ENCODE results near the gene CCDC200. TPM values are rescaled to one million over a fixed set of nuclear protein-coding genes. Genes with fewer than 3 reads are reported as not detected.
A peak's percentile ranks its signal among the peaks of the same experiment; 100 is the strongest.
"Not testable (repeated sequence)": the region's sequence is repeated elsewhere in the genome, so short reads cannot be mapped to it uniquely, and the experiment has no call there.

The CCDC200 gene
- total RNA-seq, 4 donors from 2014 or later, result not detected

- 33 to 36% methylated on average over 7 of the region's 7 CpGs for WGBS, 2 donors
- intact Hi-C loops (cut with DNase I; ENCODE audit: low total_unique reads), result loop anchor here (10.0 kb wide), 1 partner anchor 1672 kb away; no protein-coding TSS in a partner anchor
- no peak overlapping the region for H3K4me3 ChIP-seq (ENCODE audit: low read depth, poor library complexity, severe bottlenecking)
- TF ChIP-seq POLR2A (IDR thresholded peaks at IDR 0.05), result no peak
- no peak for TF ChIP-seq CTCF (IDR thresholded peaks at IDR 0.05)
- no peak for DNase-seq (ENCODE audit: low spot score in 2 of 2)
Observed at GRCh38 chr17:43212641-43213490, 15.6 kb downstream of the CCDC200 start.

DNA sequence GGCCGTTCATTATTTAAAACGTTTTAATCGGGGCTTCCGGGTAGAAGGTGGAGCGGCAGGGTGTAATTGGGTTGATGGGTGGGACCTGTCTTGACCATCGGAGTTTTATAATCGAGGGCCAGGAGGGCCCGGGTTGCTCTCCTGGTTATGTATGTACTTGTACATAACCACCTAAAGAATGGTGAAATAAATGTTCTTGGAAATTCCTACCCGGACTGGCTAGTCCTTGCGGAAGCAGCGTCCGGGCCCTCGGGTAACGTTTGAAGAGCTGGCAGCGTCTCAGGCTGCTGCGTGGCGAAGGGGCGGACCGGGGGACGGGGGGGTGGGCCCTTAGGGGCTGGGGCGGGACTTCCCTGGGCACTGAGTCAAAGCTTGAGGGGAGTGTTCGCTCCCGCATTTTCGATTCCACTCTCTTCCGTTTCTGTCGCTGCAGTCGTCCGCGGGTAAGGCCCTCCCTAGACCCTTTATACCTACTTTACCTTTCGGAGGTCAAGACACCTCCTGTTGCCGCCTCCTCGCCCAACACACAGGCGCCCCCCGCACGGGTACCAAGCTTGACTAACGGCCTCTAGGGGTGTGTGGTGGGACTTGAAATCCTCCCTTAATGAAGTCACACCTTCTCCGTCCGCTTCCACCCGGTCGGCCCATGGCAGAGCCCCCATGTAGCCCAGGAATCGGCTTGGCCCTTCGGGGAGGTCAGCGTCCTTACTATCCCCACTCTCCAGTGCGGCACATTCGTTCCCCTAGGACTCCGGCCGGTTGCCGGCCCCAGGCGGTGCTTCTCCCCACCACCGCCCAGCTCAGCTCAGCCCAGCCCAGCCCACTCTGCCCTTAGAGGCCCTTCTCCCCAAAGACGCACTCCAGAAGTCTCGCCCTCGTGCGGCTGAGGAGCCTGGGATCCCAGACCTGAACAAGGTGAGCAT is 16.7 kb downstream of the CCDC200 start, which contains the start of gene TMEM106A:
Gene TMEM106A, plus strand, starts transcription at position 396 of the 923 bp plus-strand sequence. CDS start 1,167 bp downstream, outside the sequence.
- peak; percentile 59 to 95 for DNase-seq (ENCODE audit: low spot score in 2 of 2)
- 0 to 1% methylated on average over 44 to 54 of the region's 54 CpGs for WGBS, 2 donors
- H3K4me3 ChIP-seq (ENCODE audit: low read depth, poor library complexity, severe bottlenecking), result peak within 1 kb of the TSS; percentile 42
- intact Hi-C loops (cut with DNase I; ENCODE audit: low total_unique reads), result loop anchor here (10.0 kb wide), 1 partner anchor 1673 kb away; no protein-coding TSS in a partner anchor
- TF ChIP-seq CTCF (IDR thresholded peaks at IDR 0.05), result no peak
- no peak for TF ChIP-seq POLR2A (IDR thresholded peaks at IDR 0.05)

DNA sequence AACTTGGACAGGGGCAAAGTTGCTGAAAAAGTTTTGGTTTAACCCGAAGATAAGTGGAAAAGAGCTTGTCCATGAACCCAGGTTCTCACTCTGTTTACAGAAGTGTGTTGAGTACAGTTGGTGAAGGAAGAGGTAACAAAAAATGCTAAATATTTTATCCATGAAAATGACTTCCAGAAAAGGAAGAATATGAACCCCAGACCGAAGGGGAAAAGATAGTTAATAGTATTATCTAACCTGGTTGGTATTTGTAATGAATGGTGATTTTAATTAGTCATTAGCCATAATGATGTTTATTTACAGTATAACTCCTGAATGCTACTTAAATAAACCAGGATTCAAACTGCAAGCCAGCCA is 17.3 kb downstream of the CCDC200 start:
- WGBS, 2 donors, result 25 to 30% methylated on average over 2 of the region's 2 CpGs
- H3K4me3 ChIP-seq (ENCODE audit: low read depth, poor library complexity, severe bottlenecking), result no peak overlapping the region
- intact Hi-C loops (cut with DNase I; ENCODE audit: low total_unique reads), result loop anchor here (10.0 kb wide), 1 partner anchor 1674 kb away; no protein-coding TSS in a partner anchor
- no peak for DNase-seq (ENCODE audit: low spot score in 2 of 2)
- TF ChIP-seq POLR2A (IDR thresholded peaks at IDR 0.05) (no peak), CTCF (IDR thresholded peaks at IDR 0.05) (no peak)

- WGBS, 2 donors, result 76 to 77% methylated on average over 3 of the region's 3 CpGs
- no peak for DNase-seq (ENCODE audit: low spot score in 2 of 2)
- TF ChIP-seq CTCF (IDR thresholded peaks at IDR 0.05) (no peak), POLR2A (IDR thresholded peaks at IDR 0.05) (no peak)
- no peak overlapping the region for H3K4me3 ChIP-seq (ENCODE audit: low read depth, poor library complexity, severe bottlenecking)
- intact Hi-C loops (cut with DNase I; ENCODE audit: low total_unique reads), result loop anchor here (10.0 kb wide), 1 partner anchor 1674 kb away; no protein-coding TSS in a partner anchor
Observed at GRCh38 chr17:43210576-43210975, 17.8 kb downstream of the CCDC200 start.

DNA sequence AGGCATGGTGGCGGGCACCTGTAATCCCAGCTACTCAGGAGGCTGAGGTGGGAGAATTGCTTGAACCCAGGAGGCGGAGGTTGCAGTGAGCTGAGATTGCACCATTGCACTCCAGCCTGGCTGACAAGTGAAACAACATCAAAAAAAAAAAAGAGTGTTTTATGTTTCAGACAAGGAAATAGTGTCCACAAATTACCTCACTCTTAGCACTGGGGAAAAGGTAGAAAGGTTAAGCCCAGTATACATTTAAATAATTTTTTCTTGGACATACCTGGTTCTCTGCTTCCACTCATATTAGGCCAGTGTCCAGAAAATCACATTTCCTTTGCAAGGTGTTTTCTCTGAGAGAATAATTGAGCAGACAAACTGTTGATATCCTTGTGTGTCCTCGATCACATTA is 25.4 kb downstream of the CCDC200 start:
- intact Hi-C loops (cut with DNase I; ENCODE audit: low total_unique reads); H3K4me3 ChIP-seq (ENCODE audit: low read depth, poor library complexity, severe bottlenecking); DNase-seq (ENCODE audit: low spot score in 2 of 2): not testable (repeated sequence)
- 97% methylated on average over 3 of the region's 3 CpGs for WGBS, 2 donors

DNA sequence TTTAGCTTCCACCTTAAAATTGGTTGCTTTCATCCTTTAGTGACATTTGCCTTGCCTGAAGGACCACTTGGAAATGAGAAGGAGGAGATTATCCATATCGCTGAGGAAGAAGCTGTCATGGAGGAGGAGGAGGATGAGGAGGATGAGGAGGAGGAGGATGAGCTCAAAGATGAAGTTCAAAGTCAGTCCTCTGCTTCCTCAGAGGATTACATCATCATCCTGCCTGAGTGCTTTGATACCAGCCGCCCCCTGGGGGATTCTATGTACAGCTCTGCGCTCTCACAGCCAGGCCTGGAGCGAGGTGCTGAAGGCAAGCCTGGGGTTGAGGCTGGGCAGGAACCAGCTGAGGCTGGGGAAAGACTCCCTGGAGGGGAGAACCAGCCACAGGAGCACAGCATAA is 28.3 kb downstream of the CCDC200 start:
- TF ChIP-seq POLR2A (IDR thresholded peaks at IDR 0.05) (no peak), CTCF (IDR thresholded peaks at IDR 0.05) (no peak)
- H3K4me3 ChIP-seq (ENCODE audit: low read depth, poor library complexity, severe bottlenecking), result no peak overlapping the region
- 92 to 99% methylated on average over 4 of the region's 4 CpGs for WGBS, 2 donors
- no peak for DNase-seq (ENCODE audit: low spot score in 2 of 2)
- intact Hi-C loops (cut with DNase I; ENCODE audit: low total_unique reads), result no loop called here
